CD14-positive monocyte (primary cell): Measurements from ENCODE around the gene BZW1. TPM values are rescaled to one million over a fixed set of nuclear protein-coding genes. Genes with fewer than 3 reads are reported as not detected.

Experiments
- DNase-seq, 3 donors: peaks; one replicate each; pipeline ENCODE4 v3.0.0-alpha.2; 2011 to 2022
- H2AFZ ChIP-seq: 2 replicates; pipeline ENCODE4 v1.6.0; 2012; ENCODE audit warnings: mild to moderate bottlenecking, low read depth, low read length, inconsistent platforms; ENCODE audit not compliant: insufficient read depth, poor library complexity, severe bottlenecking
- H3K27ac ChIP-seq, 2 donors: 1 replicate in 1 of 2; 2 replicates in 1 of 2; pipeline ENCODE4 v1.5.1; 2012 to 2013; ENCODE audit warnings: low read length in 2 of 2, control low read depth in 1 of 2, inconsistent platforms in 1 of 2, low read depth in 1 of 2, mild to moderate bottlenecking in 1 of 2
- H3K27me3 ChIP-seq, 2 donors: one replicate each; pipeline versions ENCODE4 v1.6.0 to v1.6.1; 2011 to 2013; ENCODE audit warnings: low read length in 2 of 2; ENCODE audit not compliant: control insufficient read depth in 2 of 2, insufficient read depth in 2 of 2
- H3K36me3 ChIP-seq, 2 donors: replicated peaks in 1 of 2; 1 replicate in 1 of 2; 2 replicates in 1 of 2; pipeline versions ENCODE4 v1.5.1 to v1.6.1; 2012 to 2013; ENCODE audit warnings: low read length in 2 of 2, control low read depth in 1 of 2, inconsistent platforms in 1 of 2, mild to moderate bottlenecking in 1 of 2; ENCODE audit not compliant: insufficient read depth in 2 of 2, control insufficient read depth in 1 of 2
- H3K4me1 ChIP-seq, 2 donors: 1 replicate in 1 of 2; 2 replicates in 1 of 2; pipeline versions ENCODE4 v1.5.1 to v1.6.1; 2012 to 2013; ENCODE audit warnings: low read length in 2 of 2, control low read depth in 1 of 2, inconsistent platforms in 1 of 2, mild to moderate bottlenecking in 1 of 2, moderate library complexity in 1 of 2; ENCODE audit not compliant: insufficient read depth in 2 of 2, control insufficient read depth in 1 of 2
- H3K4me2 ChIP-seq: replicated peaks from 2 replicates; pipeline ENCODE3; 2012; ENCODE audit warnings: low read length, moderate library complexity, mild to moderate bottlenecking; ENCODE audit not compliant: poor library complexity, severe bottlenecking; ENCODE audit errors: extremely low read depth
- H3K4me3 ChIP-seq, 3 experiments: fragments of 200-600 bp in 1 of 3; sonication (generic) in 1 of 3; replicated peaks in 1 of 3; 1 replicate in 2 of 3; 2 replicates in 1 of 3; pipeline ENCODE4 v1.5.1; 2011 to 2013; ENCODE audit warnings: low read length in 3 of 3, mild to moderate bottlenecking in 3 of 3, control low read depth in 2 of 3, low read depth in 2 of 3, inconsistent platforms in 1 of 3, moderate library complexity in 1 of 3
- H3K79me2 ChIP-seq: 2 replicates; pipeline ENCODE4 v1.6.0; 2012; ENCODE audit warnings: mild to moderate bottlenecking, control low read depth, inconsistent platforms, low read length, moderate library complexity; ENCODE audit not compliant: insufficient read depth
- H3K9ac ChIP-seq: 2 replicates; pipeline ENCODE4 v1.6.0; 2017; ENCODE audit warnings: low read length, mild to moderate bottlenecking; ENCODE audit not compliant: insufficient read depth, poor library complexity, severe bottlenecking
- H3K9me3 ChIP-seq, 2 donors: replicated peaks in 1 of 2; 1 replicate in 1 of 2; 2 replicates in 1 of 2; pipeline versions ENCODE4 v1.5.1 to v1.6.1; 2012 to 2013; ENCODE audit warnings: low read length in 2 of 2, control low read depth in 1 of 2; ENCODE audit not compliant: control insufficient read depth in 1 of 2, insufficient read depth in 1 of 2
- H4K20me1 ChIP-seq: 2 replicates; pipeline ENCODE4 v1.6.0; 2012; ENCODE audit warnings: mild to moderate bottlenecking, low read length, control low read depth, moderate library complexity; ENCODE audit not compliant: insufficient read depth
- H3K27ac Mint-ChIP-seq, 7 donors: one replicate each; pipeline ENCODE4 v1.8.0; 2020; ENCODE audit warnings: mild to moderate bottlenecking in 7 of 7, mixed read lengths in 7 of 7, moderate library complexity in 6 of 7, inconsistent platforms in 2 of 7
- H3K27me3 Mint-ChIP-seq, 3 donors: one replicate each; pipeline ENCODE4 v1.8.0; 2021 to 2022; ENCODE audit warnings: low read depth in 3 of 3, mild to moderate bottlenecking in 3 of 3, mixed read lengths in 3 of 3, moderate library complexity in 3 of 3, inconsistent platforms in 1 of 3
- H3K36me3 Mint-ChIP-seq, 2 donors: one replicate each; pipeline ENCODE4 v1.8.0; 2020; ENCODE audit warnings: mixed read lengths in 2 of 2, inconsistent platforms in 1 of 2, mild to moderate bottlenecking in 1 of 2
- H3K4me1 Mint-ChIP-seq: one replicate; pipeline ENCODE4 v1.8.0; 2020; ENCODE audit warnings: mild to moderate bottlenecking, mixed read lengths
- H3K4me3 Mint-ChIP-seq, 2 donors: one replicate each; pipeline ENCODE4 v1.8.0; 2020; ENCODE audit warnings: mild to moderate bottlenecking in 2 of 2, mixed read lengths in 2 of 2, moderate library complexity in 1 of 2
- H3K9me3 Mint-ChIP-seq, 7 donors: one replicate each; pipeline ENCODE4 v1.8.0; 2020 to 2022; ENCODE audit warnings: mixed read lengths in 7 of 7, mild to moderate bottlenecking in 6 of 7, moderate library complexity in 6 of 7, inconsistent platforms in 2 of 7
- WGBS: methylation state at CpG from one replicate; pipeline ENCODE4 v1.1.5; 2013; ENCODE audit warnings: missing lambda C conversion rate; ENCODE audit not compliant: insufficient coverage; 5-methylcytosine and 5-hydroxymethylcytosine counted together
- intact Hi-C, 2 donors: fragments of 100-400 bp; cut with micrococcal nuclease; formaldehyde crosslinking; loops; one replicate each; pipeline versions ENCODE4 v1.15.0 to v1.15.1; 2023
- polyA plus RNA-seq, 3 donors: library from polyadenylated mRNA; depleted of rRNA in 1 of 3; unstranded in 2 of 3; stranded (reverse) in 1 of 3; fragments of 300-500 nt in 2 of 3; fragments of >200 nt in 1 of 3; fragmentation: Illumina TruSeq in 2 of 3; gene quantifications; 1 replicate in 2 of 3; 2 replicates in 1 of 3; pipeline ENCODE4 v1.2.3, GENCODE V29; 2012 to 2021
- TF ChIP-seq, protein P1 (sequence below): fragments of 200-600 bp; IDR thresholded peaks from one replicate; pipeline ENCODE4 v1.8.0; 2022; ENCODE audit warnings: antibody characterized with exemption, mild to moderate bottlenecking

The BZW1 gene
- polyA plus RNA-seq, 3 donors: 58.0 to 221 (median 202) TPM

DNA sequence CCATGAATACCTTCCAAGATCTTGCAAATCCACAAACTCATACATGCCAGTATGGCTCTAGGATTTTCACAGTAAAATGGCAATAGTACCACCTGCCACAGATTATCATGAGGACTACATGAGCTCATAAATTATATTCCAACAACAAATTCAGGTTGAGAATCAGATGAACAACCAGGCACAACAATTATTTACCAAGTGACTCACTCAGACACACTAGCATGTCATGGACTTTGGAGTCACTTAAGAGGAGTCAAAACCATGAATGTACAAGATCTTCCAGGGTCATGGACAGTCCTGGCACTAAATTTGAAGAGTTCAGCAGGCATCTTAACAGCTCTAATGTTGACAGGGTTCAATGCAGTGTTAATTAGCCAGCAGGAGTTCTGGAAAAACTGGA is 34.4 kb upstream of the BZW1 start:
- Histone ChIP-seq H3K36me3 (no peaks in the 10 kb centered on the region), H3K4me2 (no peak overlapping the region), H3K9me3 (no peaks in the 10 kb centered on the region), H2AFZ (peak overlapping the region; percentile 8), H3K79me2 (no peaks in the 10 kb centered on the region), H3K4me3 (no peak overlapping the region), H4K20me1 (no peaks in the 10 kb centered on the region), H3K9ac (no peak overlapping the region), H3K4me1 (peaks cover 11 to 21% of the 10 kb centered on the region in 2 donors), H3K27ac (no peak overlapping the region), H3K27me3 (no peaks in the 10 kb centered on the region)
- Mint-ChIP-seq H3K27ac (no peak overlapping the region), H3K9me3 (peaks cover 0 to 4% (median 2%) of the 10 kb centered on the region in 7 donors), H3K27me3 (no peaks in the 10 kb centered on the region), H3K36me3 (peaks cover 3 to 5% of the 10 kb centered on the region in 2 donors), H3K4me1 (peaks cover 13% of the 10 kb centered on the region), H3K4me3 (no peak overlapping the region)
- intact Hi-C loops: no loop called here
- TF ChIP-seq, protein P1, sequence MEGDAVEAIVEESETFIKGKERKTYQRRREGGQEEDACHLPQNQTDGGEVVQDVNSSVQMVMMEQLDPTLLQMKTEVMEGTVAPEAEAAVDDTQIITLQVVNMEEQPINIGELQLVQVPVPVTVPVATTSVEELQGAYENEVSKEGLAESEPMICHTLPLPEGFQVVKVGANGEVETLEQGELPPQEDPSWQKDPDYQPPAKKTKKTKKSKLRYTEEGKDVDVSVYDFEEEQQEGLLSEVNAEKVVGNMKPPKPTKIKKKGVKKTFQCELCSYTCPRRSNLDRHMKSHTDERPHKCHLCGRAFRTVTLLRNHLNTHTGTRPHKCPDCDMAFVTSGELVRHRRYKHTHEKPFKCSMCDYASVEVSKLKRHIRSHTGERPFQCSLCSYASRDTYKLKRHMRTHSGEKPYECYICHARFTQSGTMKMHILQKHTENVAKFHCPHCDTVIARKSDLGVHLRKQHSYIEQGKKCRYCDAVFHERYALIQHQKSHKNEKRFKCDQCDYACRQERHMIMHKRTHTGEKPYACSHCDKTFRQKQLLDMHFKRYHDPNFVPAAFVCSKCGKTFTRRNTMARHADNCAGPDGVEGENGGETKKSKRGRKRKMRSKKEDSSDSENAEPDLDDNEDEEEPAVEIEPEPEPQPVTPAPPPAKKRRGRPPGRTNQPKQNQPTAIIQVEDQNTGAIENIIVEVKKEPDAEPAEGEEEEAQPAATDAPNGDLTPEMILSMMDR: no peak
- no peak for DNase-seq

DNA sequence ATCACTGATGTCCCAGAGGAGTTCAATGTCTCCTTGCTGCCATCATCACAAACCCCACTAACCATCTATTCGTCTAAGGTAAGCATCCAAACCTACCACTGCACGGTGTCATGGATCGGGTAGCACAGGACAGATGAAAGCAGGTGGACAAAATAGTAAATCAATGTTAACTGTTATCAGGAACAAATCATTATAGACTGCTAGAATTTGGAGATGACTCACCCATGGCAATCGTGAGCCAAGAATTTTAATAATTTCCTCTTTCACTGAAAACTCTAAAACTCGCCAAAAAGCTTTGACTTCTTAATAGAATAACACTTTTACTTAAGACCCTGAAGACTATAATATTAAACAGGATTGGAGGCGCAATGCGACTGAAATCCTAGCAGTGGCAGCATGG is 33.7 kb upstream of the BZW1 start:
- Mint-ChIP-seq H3K4me1 (peaks cover 15% of the 10 kb centered on the region), H3K36me3 (peaks cover 2 to 4% of the 10 kb centered on the region in 2 donors), H3K27me3 (no peaks in the 10 kb centered on the region), H3K9me3 (peaks cover 0 to 3% (median 0%) of the 10 kb centered on the region in 7 donors), H3K27ac (no peak overlapping the region), H3K4me3 (no peak overlapping the region)
- Histone ChIP-seq H3K4me1 (peaks cover 14 to 19% of the 10 kb centered on the region in 2 donors), H3K79me2 (no peaks in the 10 kb centered on the region), H3K9ac (no peak overlapping the region), H3K9me3 (no peaks in the 10 kb centered on the region), H3K4me2 (no peak overlapping the region), H4K20me1 (no peaks in the 10 kb centered on the region), H3K36me3 (no peaks in the 10 kb centered on the region), H3K27ac (no peak overlapping the region), H3K27me3 (no peaks in the 10 kb centered on the region), H3K4me3 (no peak overlapping the region), H2AFZ (no peak overlapping the region)
- 70% methylated on average over 4 of the region's 7 CpGs for WGBS
- DNase-seq: no peak
- TF ChIP-seq, protein P1: no peak
- intact Hi-C loops: no loop called here
